Keratinocyte (primary cell): ENCODE data around the gene TIMM10. TPM values are rescaled to one million over a fixed set of nuclear protein-coding genes. Genes with fewer than 3 reads are reported as not detected.

Experiments
- DNase-seq: peaks from one replicate; pipeline ENCODE4 v3.0.0-alpha.2; 2011; ENCODE audit warnings: low read depth, missing footprints, low spot score
- FAIRE-seq: peaks from 2 replicates; lab custom pipeline; 2011; peaks lifted over from hg19 to GRCh38; lab: Jason Lieb, UNC
- H2AFZ ChIP-seq: 2 replicates; pipeline ENCODE4 v1.6.0; 2012; ENCODE audit warnings: low read length, control low read depth, inconsistent platforms; ENCODE audit not compliant: control insufficient read depth
- H3K27ac ChIP-seq: 2 replicates; pipeline ENCODE4 v1.5.1; 2011; ENCODE audit warnings: low read length; ENCODE audit not compliant: control insufficient read depth, insufficient read depth
- H3K27me3 ChIP-seq: 3 replicates; pipeline ENCODE4 v1.6.0; 2011; ENCODE audit warnings: low read length; ENCODE audit not compliant: control insufficient read depth, insufficient read depth; ENCODE audit errors: extremely low read depth
- H3K36me3 ChIP-seq, 2 experiments: 2 replicates in 1 of 2; 3 replicates in 1 of 2; pipeline ENCODE4 v1.5.1; 2011; ENCODE audit warnings: low read length in 2 of 2, mild to moderate bottlenecking in 1 of 2; ENCODE audit not compliant: control insufficient read depth in 2 of 2, insufficient read depth in 2 of 2; ENCODE audit errors: extremely low read depth in 1 of 2
- H3K4me1 ChIP-seq: 3 replicates; pipeline ENCODE4 v1.5.1; 2011; ENCODE audit warnings: low read length; ENCODE audit not compliant: control insufficient read depth, insufficient read depth; ENCODE audit errors: extremely low read depth
- H3K4me2 ChIP-seq: 3 replicates; pipeline ENCODE4 v1.6.0; 2011; ENCODE audit warnings: low read depth, low read length; ENCODE audit not compliant: control insufficient read depth, insufficient read depth; ENCODE audit errors: extremely low read depth
- H3K4me3 ChIP-seq, 3 experiments: fragments of 200-600 bp in 1 of 3; sonication (generic) in 1 of 3; 2 replicates in 2 of 3; 3 replicates in 1 of 3; pipeline ENCODE4 v1.5.1; 2011 to 2016; ENCODE audit warnings: low read length in 3 of 3, mild to moderate bottlenecking in 3 of 3, control low read depth in 2 of 3, inconsistent platforms in 1 of 3, low read depth in 1 of 3, mixed read lengths in 1 of 3, mixed run types in 1 of 3, moderate library complexity in 1 of 3; ENCODE audit not compliant: control insufficient read depth in 2 of 3, insufficient read depth in 2 of 3; ENCODE audit errors: extremely low read depth in 1 of 3
- H3K79me2 ChIP-seq: 2 replicates; pipeline ENCODE4 v1.6.0; 2012; ENCODE audit warnings: low read length; ENCODE audit not compliant: control insufficient read depth, insufficient read depth
- H3K9ac ChIP-seq: 3 replicates; pipeline ENCODE4 v1.6.0; 2011; ENCODE audit warnings: low read length; ENCODE audit not compliant: control insufficient read depth, insufficient read depth; ENCODE audit errors: extremely low read depth
- H3K9me1 ChIP-seq: 3 replicates; pipeline ENCODE4 v1.6.0; 2011; ENCODE audit warnings: low read length; ENCODE audit not compliant: control insufficient read depth, insufficient read depth; ENCODE audit errors: extremely low read depth
- H3K9me3 ChIP-seq: 2 replicates; pipeline ENCODE4 v1.5.1; 2012; ENCODE audit warnings: low read depth, low read length; ENCODE audit not compliant: control insufficient read depth
- H4K20me1 ChIP-seq: 3 replicates; pipeline ENCODE4 v1.6.0; 2011; ENCODE audit warnings: low read length; ENCODE audit not compliant: control insufficient read depth, insufficient read depth; ENCODE audit errors: extremely low read depth
- CTCF ChIP-seq, 3 experiments: IDR thresholded peaks in 1 of 3; conservative IDR thresholded peaks in 1 of 3; optimal IDR thresholded peaks in 1 of 3; 2 replicates in 2 of 3; 3 replicates in 1 of 3; pipeline versions ENCODE3 to v1.5.1; 2011; ENCODE audit warnings: low read length in 3 of 3, mild to moderate bottlenecking in 3 of 3, moderate library complexity in 2 of 3, control low read depth in 1 of 3, inconsistent platforms in 1 of 3; ENCODE audit not compliant: insufficient read depth in 2 of 3; ENCODE audit errors: extremely low read depth in 1 of 3
- EZH2 ChIP-seq: IDR thresholded peaks from one replicate; pipeline ENCODE4 v1.6.1; 2012; ENCODE audit warnings: inconsistent platforms, mild to moderate bottlenecking, low read length, moderate library complexity
- dilution Hi-C: fragments of 300-500 bp; cut with MboI; formaldehyde crosslinking; loops from one replicate; pipeline ENCODE4 v1.7.0; 2020; ENCODE audit warnings: low sequenced_read_pairs; ENCODE audit not compliant: extremely low pct_ligation_motif_present
- polyA plus RNA-seq, 5 experiments: library from polyadenylated mRNA; depleted of rRNA in 3 of 5; stranded (reverse) in 3 of 5; stranded (forward) in 1 of 5; unstranded in 1 of 5; fragments of >200 nt; gene quantifications; 1 replicate in 1 of 5; 2 replicates in 3 of 5; 3 replicates in 1 of 5; pipeline versions ENCODE4 v1.2.1 to v1.2.3, GENCODE V29; 2011 to 2012; ENCODE audit warnings: missing spikeins in 2 of 5, low read depth in 1 of 5, low replicate concordance in 1 of 5

The TIMM10 gene
- polyA plus RNA-seq, 1 donor (not counting 4 experiments of a cell fraction or from before 2014, with no cell fraction given): 92.2 TPM

DNA sequence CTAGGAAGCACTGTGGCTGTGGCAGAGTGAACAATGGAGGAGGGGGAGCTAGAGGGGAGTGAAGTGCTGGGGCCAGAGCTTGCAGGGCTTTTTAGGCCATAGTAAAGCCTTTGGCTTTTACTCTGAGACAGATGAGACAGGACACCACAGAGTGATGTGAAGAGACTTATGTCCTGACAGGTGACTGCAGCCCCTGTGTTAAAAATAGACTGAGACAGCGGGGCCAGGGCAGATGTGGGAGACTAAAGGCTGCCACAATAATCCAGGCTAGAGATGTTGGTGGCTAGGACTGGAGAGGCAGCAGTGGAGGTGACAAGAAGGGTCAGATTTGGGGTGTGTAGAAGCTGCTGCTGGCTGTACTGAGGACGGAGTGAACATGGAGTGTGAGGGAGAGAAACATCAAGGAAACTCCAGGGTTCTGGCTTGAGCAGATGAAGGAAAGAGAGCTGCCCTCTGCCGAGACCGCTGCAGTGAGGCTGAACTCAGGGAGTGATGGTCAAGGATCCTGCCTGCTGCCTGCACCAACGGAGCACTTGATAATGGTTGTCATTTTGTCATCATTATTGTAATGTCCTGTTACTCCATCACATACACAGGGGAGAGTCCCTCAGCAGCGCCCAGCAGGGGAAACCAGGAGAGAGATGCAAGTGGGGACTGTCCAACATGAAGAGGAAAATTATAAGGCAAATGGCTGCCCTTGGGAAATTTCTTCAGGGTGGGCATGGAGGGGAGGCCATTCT lies 42.5 kb downstream of the TIMM10 start:
- TF ChIP-seq CTCF (optimal IDR thresholded peaks at IDR 0.05 in 1 of 3, IDR thresholded peaks at IDR 0.05 in 1 of 3, conservative IDR thresholded peaks at IDR 0.05 in 1 of 3; ENCODE audit: extremely low read depth in 1 of 3, insufficient read depth in 2 of 3, low read length in 3 of 3): no peak
- no peak for TF ChIP-seq EZH2
- dilution Hi-C loops: no loop called here
- H3K9me1 ChIP-seq: no peaks in the 10 kb centered on the region

DNA sequence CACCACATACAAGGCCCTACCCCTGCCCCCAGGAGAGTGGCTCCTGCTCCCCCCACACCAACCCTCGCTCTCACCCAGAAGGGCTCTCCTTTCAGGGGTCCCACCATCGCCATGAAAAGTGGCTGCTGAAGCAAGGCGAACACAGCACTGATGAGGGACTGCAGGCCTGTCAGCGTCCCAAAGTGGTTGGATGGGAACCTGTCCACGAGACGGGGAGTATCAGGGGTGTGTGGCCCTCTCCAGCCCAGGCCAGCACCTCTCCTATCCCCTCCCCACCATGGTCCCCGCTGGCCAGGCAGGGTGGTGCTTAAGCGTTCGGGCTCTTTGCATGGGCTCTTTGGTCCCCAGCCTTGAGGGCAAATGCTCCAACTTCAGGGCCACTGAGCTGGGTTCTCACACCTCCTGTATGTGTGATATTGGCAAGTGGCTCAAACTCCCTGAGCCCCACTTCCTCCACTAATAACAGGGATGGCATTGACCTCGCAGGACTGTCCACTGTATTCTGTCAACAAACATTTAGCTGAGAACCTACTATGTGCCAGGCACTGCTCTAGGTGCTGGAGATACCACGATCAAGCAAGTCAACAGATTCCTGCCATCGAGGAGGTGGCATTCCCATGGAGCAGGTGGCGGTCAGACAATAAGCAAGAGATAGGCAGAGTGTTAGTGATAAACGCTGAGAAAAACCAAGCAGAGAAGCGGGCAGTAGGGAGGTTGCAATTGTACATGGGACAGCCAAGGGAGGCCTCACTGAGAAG lies 43.4 kb downstream of the TIMM10 start:
- dilution Hi-C loops: no loop called here
- peaks cover 4% of the 10 kb centered on the region for H3K27me3 ChIP-seq
- FAIRE-seq: no peak

More for the DNA sequence above, 42.5 kb downstream of the TIMM10 start:
- no peaks in the 10 kb centered on the region for H3K36me3 ChIP-seq
- H3K79me2 ChIP-seq: no peaks in the 10 kb centered on the region
- no peaks in the 10 kb centered on the region for H3K9me3 ChIP-seq
- no peak overlapping the region for H3K4me2 ChIP-seq
- FAIRE-seq (no peak), DNase-seq (no peak)
- H3K4me1 ChIP-seq: no peaks in the 10 kb centered on the region
- H3K27me3 ChIP-seq: no peaks in the 10 kb centered on the region
- H3K4me3 ChIP-seq: no peak overlapping the region
- H3K9ac ChIP-seq: no peak overlapping the region
- no peak overlapping the region for H2AFZ ChIP-seq
- no peak overlapping the region for H3K27ac ChIP-seq
- H4K20me1 ChIP-seq: no peaks in the 10 kb centered on the region

More for the DNA sequence above, 43.4 kb downstream of the TIMM10 start:
- no peak for TF ChIP-seq EZH2
- TF ChIP-seq CTCF (optimal IDR thresholded peaks at IDR 0.05 in 1 of 3, IDR thresholded peaks at IDR 0.05 in 1 of 3, conservative IDR thresholded peaks at IDR 0.05 in 1 of 3; ENCODE audit: extremely low read depth in 1 of 3, insufficient read depth in 2 of 3, low read length in 3 of 3): no peak
- H3K36me3 ChIP-seq: no peaks in the 10 kb centered on the region
- H3K9me1 ChIP-seq: no peaks in the 10 kb centered on the region
- H2AFZ ChIP-seq: no peak overlapping the region
- no peaks in the 10 kb centered on the region for H3K4me1 ChIP-seq
- no peaks in the 10 kb centered on the region for H3K9me3 ChIP-seq
- H3K9ac ChIP-seq: no peak overlapping the region
- no peak overlapping the region for H3K4me2 ChIP-seq
- no peaks in the 10 kb centered on the region for H4K20me1 ChIP-seq
- DNase-seq: no peak
- no peak overlapping the region for H3K27ac ChIP-seq
- H3K4me3 ChIP-seq: no peak overlapping the region
- no peaks in the 10 kb centered on the region for H3K79me2 ChIP-seq
